ENCODE results near the gene E2F8.
A peak's percentile ranks its signal among the peaks of the same experiment; 100 is the strongest.

E2F8 gene

DNA sequence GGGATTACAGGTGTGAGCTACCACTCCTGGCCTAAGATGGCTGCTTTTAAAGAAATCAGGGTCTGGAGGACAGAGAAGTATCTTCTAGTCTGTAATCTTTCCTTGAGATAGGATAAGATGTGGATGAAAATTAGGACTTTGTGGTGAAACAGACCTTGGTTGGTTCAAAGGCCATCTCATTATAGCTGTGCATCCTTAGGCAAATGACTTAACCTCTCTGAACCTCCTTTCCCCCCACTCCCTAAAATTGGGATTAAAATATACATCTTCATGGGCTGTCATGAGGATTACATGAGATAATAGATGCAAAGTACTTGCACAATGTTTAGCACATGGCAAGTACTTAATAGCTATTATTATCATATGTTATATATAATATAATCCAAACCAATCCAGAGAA is 10.8 kb upstream of the E2F8 start:
- no peak for DNase-seq

DNA sequence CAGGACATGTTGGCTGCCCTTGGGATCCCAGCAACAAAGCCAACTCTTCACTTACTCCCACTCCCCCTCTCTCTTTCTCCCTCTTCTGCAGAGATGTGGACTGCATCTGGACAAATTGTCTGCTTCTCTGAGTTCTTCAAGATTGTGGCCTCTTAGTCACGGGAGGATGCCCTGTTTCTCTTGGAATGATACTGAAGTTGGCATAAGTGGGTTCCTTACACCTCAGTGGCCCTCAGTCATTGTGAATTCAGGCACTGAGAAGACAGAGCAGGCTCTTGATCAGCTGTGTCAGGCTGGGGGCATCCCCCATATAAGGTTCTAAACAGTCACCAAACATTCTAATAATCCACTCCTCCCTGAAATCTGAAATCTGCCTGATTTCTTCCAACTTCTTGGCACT is 6.1 kb upstream of the E2F8 start:
- DNase-seq = no peak

DNA sequence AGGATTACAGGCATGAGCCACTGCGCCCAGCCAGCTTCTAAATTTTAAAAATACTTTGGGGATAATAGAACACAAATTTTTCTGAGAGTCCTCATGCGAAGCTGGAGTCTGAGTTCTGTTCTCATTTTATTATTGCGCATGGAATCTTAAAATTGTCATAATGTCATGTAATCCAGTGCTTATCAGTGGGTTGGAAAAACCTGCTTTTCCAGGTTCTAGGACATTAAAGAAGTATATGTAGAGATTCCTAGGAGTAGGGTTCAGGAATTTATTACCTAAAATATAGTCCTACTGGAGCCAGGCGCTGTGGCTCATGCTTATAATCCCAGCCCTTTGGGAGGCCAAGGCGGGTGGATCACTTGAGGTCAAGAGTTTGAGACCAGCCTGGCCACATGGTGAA is 4.6 kb upstream of the E2F8 start:
- DNase-seq = no peak

DNA sequence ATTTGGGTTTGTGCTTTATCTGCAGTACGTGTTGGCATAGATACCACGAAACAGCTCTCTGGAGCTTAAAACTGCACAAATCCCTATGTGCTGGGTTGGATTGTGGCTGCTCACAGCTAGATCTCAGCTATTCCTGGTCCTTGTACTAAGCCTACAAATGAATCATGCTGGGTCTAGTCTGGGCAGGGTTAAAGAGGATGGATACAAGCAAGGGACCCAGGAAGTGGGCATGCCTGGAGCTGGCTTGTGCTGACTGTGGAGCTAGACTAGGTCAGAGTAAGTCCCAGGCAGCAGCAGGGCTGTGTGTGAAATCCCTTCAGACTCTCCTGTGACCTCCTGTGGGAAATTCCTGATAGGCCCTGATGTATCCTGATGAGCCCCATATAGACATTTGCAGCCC is 3.9 kb upstream of the E2F8 start:
- DNase-seq = no peak

DNA sequence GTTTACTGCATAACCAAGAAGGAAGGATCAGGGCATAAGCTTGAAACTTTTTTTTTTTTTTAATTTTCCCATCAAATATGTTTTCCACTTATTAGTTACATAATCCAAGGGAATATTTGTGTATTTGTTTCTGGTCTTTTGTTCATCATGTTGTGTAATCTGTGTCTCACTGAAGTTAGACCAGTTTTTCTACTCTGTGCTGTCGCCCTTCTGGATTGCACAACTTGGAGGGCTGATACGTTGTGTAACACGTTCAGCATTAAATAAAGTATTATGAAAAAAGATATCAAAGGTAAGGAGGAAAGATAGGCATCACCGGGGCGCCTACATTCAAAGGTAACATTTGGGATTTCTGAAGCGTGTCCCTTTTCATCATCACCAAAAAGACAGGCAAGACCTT is 3.3 kb upstream of the E2F8 start:
- no peak for DNase-seq

DNA sequence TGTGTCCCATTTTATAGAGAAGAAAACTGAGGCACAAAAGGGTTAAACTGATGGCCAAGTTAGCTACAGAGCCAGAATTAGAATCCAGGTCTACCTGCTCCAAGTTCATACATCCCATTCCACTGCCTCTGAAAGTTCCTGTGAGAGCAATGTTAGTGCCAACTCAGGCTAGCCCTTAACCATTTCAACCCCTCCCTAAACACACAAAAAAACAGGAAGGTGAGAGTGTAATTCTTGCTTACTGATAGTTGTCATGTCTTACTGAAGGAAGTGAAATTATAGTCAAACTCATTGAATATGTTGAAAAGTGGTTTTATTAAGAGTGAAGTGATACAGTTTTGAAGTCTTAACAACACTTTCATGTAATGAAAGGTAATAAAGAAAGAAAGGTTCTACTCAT is 2.9 kb upstream of the E2F8 start:
- no peak for DNase-seq

DNA sequence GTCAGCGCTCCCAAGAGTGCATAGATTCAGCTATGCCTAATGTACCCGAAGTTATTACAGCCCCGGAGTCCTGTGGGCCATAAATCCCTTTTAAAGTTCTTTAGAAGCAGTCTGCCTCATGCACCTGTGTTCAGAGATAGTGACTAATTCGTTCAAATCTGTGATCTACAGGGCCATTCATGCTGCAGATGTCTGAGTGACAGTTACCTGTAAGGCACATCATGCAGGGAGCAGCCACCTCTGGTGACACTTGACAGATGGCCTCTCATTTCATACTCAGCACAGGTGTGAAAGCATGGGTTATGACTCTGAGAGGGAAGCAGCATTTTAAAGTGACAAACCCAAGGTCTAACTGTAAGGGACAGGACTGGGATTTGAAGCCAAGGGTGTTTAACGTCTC is 2.4 kb upstream of the E2F8 start:
- no peak for DNase-seq

DNA sequence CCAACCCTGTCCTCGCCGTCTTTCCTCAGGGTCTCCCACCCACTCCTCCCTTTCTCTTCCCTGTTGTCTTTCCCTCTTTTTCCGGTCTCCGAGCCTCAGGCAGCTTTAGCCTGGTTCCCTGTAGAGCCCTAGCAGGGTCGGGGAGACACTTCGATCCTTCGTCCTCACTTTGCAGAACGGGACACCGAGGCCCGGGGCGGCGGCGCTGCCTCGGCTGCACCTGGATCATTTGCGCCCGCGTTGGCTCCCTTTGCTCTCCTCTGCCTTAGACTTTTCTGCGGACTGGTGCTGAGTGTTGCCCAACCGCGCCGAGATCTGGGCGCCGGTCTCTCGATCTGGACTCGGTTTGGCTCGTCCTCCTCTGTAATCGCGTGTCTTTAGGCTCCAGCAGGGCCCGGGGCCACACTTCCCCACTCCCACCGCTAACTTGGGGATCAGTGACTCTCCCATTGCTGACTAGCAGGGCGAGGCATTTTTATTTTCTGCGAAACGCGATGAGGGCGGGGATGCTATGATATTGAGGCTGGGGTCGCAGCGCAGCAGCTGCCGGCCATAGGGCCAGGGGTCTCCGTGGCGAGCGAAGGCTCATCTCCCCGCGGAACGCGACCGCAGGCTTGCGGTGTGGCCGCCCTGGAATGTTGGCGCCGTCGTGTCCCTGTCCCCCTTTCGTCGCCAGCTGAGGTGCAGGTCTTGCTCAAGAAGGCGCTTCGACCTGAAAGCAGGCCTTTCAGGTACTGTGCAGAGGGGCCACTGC is 1.6 kb upstream of the E2F8 start:
- DNase-seq = peak; percentile 4

DNA sequence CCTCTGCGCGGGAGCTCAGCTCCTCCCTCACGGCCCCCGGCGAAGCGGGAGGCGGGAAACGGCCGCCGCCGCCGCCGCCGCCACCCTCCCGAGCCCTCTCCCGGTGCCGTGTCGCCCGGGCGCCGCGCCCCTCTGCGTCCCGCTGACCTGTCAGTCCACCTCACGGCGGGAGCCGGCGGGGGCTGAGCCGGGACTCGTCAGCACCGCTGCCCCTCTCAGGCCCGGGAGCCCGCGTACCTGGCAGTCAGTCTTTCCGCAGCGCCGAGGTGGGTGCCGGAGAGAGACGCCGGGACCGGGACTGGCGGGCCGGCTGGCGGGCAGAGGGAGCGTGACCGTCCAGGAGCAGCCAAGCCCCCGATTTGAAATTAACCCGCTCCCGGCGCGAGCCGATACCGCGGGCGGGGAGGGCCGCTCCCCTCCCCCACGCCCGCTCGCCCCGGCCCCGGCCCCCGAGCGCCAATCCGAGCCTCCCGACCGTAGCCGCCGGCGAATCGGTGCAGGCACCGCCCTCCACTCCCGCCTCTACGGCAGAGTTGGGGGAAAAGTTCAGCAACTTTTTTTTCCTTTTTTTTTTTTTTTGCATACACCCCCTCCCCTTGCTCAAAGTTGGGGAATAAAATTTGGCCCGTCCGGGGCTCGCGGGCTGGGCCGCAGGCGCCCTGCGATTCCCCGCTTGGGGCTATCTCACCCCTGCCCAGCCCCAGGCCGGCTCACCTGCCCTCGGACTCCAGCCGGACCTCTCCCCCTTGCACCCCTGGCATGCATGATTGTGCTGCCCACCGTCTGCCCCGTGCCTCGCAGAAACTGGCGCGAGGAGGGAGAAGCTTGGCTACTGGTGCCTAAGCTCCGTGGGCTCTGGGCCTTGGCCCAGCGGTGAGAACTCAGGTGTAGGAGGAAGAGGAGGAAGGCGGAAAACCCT is 774 bp upstream of the E2F8 start:
- DNase-seq = peak; percentile 9

DNA sequence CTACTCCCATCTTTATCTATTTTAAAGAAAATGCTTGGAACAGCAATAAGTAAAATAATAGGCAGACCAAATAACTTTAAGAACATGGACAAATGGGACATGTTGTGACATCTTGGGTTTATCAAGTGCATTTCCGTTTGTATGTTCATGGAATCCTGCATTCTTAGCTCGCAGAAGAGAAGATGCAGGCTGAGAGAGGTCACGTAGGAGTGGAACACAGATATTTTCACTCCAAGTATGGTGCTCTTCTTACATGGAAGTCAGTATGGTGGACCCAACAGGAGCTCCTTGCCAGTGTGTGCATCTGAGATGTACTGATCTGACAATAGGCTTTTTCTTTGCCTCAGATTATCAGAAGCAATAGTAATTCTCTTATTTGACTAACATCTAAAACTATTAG is 1.7 kb downstream of the E2F8 start:
- no peak for DNase-seq

DNA sequence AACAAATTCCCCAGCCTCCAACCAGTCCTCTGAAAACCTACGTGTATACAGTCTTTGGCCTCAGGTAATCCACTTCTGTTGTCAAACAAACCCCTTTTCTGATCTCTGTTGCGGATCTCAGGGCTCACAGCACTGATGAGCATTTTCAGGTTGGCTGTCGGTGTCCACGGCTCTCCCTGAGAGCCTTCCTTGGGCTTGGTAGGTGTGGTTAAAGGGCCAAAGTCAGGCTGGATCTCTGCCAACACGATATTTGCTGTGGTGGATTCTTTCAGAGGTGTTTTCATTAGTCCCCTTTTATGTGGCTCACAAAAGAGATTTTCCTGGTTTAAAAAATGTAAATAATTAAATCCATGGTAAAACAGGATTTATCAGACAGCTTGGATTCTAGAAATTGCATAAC is 2.9 kb downstream of the E2F8 start:
- no peak for DNase-seq

DNA sequence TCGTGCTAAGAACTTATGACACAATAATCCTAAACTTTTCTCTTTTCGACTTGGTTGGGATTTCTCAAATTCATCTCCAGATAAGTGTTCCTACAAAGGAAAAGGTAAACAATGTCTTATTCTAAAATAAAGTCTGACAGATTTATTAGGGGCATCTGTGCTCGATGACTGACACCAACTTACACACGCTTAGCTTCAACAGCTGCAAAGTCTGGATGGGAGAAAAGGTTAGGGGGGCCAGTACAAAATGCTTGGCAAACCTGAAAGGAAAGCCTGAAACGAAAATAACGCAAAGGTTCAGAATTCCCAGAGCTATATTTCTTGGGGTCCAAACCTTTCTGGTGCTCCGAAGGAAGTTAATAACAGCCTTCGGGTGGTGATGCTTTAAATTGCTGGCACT is 3.4 kb downstream of the E2F8 start:
- DNase-seq = no peak

DNA sequence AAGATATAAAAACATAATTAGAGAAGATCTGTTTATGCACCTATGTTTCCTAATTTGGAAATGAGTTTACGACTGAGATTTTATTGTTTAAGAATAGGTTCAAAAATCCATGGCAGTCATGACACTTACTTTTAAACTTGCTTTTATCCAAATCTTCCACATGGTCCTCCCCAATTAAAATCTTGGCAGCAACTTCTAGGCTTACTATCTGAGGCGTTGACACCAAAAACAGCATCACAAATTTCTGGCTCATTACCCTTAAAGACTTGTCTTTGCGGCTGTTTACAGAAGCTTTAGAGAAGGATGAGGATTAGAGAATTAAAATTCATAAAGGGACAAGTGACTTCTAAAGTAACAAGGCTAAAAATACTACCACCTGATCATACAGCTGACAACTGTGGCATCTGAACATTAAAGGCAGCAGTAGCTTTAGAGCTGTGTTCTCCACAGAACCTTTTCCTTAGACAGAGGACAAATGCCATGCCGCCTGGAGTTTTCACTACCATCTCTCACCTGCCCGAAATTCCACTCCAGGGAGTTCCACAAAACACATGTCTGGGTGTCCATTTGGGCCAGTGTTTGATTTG is 6.4 kb downstream of the E2F8 start:
- no peak for DNase-seq

DNA sequence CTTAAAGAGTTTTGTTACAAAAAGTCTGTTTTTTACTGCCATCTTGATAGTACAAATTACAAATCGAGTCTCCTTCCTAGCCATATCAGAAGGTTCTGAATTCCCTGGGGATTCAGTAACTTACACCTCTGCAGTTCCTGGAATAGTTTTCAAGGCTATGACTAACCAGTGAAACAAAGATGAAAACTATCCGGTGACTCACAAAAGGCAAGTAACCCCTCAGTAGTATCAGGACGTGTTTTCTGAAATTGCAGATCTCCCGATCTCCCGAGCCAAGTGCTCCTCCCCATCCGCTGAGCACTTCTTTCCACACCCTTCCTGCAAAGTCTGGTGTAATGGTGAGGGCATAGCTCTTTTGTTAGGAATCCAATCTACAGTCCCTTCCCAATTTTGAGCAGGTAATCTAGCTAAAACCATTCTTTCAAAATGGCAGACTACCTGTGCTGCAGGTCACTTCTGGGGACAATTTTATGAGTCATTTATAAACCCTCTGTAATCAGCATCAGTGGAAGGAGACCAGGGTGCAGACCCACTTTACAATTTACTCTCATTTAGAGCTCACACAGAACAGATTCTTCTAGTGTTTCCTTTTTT is 7.7 kb downstream of the E2F8 start:
- no peak for DNase-seq

DNA sequence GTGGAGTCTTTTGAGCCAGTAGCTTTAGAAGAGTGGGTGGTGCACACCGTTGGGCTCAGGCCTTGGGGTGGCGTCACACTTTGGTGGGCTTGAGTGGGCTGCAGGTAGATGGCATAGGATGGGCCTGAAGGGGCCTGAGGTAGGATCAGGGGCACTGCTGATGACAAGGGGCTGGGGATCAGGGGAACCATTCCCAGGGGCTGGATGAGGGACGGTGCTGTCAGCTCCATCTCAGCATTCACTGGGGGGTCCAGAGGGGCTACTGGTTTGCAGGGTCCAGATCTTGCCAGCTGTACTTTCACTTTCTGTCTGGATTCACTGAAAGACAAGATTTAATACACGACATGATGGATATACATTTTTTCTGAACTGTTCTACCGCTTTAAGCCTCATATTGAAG is 11.1 kb downstream of the E2F8 start:
- DNase-seq = no peak

DNA sequence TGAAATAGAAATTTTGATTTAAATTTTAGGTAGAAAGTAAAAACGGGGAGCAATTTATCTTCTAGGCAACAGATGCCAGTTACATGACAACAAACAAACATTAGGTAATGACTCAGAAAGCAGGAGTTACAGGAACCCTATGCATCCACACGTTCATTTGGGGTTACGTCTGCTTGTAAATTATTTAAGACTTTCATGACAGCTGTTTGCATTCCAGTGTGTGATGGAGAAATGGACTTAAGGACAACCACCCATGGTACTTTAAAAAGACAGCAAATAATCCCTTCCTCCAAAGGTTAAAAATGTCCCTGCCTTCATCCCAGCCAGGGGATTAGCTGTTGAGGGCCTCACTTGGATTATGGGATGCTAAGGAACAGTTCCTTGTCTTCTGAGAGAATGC is 11.8 kb downstream of the E2F8 start:
- DNase-seq = no peak

DNA sequence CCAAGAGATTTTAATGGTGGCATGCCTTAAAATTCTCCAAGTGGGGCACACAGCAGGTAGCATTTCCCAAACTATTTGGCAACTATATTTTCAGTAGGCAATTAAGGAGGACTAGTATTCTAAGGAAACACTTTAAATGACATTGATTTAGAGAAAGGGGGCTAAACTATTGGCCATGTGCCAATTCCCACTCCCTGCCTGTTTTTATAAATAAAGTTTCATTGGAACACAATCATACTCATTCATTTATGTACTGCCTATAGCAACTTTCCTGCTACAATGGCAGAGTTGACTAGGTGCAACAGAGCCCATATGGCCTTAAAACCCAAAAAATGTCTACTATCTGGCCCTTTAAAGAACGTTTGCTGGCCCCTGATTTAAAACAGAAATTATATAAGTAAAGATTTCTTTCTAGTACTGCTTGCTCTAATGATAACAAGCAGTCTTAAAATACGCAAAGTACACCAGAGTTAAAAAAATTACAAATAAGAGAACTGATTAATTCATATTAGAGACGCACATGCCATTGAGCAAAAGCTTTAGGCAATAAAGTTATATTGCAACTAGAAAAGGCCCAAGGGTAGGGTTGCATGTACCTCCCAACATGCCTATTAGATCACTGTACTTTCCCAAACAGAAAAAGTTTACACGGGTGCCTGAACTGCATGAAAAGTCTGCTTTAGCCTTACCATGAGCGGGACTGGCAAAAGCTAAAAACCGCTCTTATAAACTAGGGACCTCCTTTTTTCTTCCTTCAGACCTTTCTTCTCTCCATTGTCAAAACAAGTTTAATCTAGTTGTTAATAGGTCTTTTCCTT is 14.2 kb downstream of the E2F8 start:
- no peak for DNase-seq

DNA sequence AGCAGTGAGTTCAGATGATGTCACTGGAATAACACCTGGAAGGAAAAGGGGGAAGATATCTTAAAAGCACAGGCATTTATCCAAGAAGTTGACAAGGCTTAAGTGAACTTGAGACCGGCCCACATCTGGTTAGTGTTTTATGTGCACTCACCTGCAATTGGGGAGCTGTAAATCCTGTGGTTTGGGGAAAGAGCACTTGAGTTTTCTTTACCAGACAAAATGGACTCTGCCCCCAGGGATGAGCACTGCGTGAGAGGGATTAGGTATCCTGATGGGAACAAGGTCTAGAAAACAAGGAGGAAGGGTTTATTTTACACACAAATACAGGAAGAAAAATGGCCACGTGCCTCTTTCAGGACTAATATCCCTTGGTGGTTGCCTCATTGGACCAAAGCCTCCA is 15.2 kb downstream of the E2F8 start:
- no peak for DNase-seq

DNA sequence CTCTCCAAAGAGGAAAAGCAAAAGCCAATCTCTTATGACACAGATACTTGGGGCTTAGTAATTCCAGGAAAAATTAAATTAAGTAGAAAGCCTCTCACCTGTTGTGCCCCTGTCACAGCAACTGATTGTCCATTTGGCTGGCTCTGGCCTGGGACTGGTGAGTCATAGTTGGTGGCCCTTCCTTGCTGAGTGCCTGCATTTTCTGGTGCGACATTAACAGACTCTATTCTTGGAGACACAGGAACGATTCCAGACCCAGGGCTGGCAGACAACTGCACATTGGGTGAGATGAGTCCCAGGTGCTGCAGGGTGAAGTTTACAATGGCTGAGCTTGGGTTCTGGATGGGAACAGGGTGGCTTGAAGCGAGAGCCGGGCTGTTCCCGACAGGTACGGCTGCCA is 15.6 kb downstream of the E2F8 start:
- no peak for DNase-seq

DNA sequence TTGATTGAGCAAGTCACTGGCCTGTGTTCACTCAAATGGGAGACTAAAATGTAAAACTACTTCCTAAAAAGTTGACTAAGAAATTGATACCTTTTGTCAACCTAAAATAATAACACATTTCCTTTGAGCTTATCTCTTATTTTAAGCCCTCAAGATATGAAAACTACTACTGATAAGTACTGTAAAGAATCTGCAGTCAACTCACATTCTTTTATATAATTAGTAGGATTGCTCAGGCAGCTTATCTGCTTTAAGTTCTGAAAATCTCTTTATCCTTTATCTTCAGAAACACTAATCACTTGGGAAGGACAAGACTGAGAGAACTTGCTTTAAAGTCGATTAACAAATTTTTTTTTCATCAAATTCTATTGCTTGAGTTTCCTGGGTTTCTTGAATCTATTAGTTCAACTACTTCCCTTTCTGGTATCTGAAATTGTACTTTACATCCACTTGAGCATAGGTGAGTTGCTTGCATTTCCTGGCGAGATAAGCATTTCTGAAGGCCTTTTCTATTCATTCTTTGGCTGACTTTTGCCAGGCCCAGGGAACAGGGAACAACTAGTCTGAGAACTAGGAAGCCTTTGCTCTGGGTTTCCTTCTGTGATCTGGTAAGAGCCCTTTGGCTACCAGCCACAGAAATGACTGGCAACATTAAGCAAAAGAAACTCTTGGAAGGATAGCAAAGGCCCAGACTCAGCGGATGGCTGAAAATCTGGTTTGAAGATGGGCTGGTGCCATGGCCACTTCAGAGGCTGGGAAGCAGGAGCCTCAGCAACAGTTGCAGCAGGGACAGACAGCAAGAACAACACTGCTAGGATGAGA is 19.6 kb downstream of the E2F8 start:
- DNase-seq = no peak

DNA sequence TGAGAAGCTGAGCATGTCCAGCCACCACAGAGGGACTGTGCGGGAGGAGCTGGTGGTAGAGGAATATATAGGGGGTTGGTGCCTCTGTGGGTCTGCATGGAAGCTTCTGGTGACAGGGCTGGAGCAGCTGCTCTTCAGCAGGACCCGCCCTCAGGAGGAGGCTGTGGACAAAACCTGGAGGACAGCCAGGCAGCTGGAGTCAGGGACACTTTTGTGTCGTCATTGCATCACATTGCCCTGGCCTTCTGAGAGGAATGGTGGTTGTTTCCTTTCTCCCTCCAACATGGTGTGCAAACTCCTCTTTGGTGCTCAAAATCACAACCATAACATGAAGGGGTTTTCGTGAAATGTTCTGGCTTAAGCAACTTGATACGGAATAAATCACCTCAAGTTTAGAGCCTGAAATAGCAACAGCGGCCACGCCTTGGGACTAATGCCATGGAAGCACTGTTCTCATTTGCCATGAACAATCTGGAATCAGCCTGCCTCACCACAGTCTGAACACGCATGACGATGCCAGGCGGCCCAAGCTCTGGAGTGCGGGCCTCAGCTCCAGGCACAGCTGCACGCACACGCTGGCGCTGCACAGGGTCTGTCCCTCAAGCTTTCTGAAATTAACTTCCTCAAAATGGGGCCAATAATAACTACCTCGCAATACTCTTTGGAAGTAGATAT is 21.8 kb downstream of the E2F8 start:
- DNase-seq = no peak
